Measurements from ENCODE around the gene FOXN3.
"Not testable (repeated sequence)": the region's sequence is repeated elsewhere in the genome, so short reads cannot be mapped to it uniquely, and the experiment has no call there.

FOXN3 gene

DNA sequence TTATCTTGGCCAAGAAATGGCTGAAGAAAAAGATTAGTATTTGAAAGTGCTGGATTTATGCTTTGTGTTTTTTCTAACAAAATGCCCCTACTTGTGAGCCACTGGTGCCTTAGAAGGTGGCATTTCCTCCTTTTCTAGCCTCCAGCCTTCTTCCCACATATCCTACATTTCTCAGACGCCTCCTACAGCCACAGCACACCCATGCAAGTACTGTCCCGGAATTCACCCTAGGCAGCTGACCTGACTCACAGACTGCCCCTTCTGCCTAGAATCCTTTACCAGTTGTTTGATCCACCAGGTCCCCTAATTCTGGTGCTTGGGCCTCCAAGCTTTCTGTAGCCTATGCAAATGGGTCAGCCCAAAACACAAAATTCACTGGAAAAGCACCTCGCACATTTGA, 166.0 kb downstream of the FOXN3 start:
- ChIA-PET CTCF (no interaction called here), POLR2A (no interaction called here)
- TF ChIP-seq, protein P1, sequence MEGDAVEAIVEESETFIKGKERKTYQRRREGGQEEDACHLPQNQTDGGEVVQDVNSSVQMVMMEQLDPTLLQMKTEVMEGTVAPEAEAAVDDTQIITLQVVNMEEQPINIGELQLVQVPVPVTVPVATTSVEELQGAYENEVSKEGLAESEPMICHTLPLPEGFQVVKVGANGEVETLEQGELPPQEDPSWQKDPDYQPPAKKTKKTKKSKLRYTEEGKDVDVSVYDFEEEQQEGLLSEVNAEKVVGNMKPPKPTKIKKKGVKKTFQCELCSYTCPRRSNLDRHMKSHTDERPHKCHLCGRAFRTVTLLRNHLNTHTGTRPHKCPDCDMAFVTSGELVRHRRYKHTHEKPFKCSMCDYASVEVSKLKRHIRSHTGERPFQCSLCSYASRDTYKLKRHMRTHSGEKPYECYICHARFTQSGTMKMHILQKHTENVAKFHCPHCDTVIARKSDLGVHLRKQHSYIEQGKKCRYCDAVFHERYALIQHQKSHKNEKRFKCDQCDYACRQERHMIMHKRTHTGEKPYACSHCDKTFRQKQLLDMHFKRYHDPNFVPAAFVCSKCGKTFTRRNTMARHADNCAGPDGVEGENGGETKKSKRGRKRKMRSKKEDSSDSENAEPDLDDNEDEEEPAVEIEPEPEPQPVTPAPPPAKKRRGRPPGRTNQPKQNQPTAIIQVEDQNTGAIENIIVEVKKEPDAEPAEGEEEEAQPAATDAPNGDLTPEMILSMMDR (IDR thresholded peaks at IDR 0.05; ENCODE audit: control extremely low read depth, extremely low read depth, low read depth, missing control alignments), result no peak
- DNase-seq (ENCODE audit: extremely low spot score), result no peak

DNA sequence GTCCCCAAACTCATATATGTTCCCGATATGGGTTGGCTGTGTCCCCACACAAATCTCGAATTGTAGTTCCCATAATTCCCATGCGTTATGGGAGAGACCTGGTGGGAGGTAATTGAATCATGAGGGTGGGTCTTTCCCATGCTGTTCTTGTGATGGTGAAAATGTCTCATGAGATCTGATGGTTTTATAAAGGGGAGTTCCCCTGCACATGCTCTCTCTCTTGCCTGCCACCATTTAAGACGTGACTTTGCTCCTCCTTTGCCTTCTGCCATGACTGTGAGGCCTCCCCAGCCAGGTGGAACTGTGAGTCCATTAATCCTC, 166.4 kb downstream of the FOXN3 start:
- DNase-seq (ENCODE audit: extremely low spot score); POLR2A ChIA-PET; CTCF ChIA-PET: not testable (repeated sequence)

DNA sequence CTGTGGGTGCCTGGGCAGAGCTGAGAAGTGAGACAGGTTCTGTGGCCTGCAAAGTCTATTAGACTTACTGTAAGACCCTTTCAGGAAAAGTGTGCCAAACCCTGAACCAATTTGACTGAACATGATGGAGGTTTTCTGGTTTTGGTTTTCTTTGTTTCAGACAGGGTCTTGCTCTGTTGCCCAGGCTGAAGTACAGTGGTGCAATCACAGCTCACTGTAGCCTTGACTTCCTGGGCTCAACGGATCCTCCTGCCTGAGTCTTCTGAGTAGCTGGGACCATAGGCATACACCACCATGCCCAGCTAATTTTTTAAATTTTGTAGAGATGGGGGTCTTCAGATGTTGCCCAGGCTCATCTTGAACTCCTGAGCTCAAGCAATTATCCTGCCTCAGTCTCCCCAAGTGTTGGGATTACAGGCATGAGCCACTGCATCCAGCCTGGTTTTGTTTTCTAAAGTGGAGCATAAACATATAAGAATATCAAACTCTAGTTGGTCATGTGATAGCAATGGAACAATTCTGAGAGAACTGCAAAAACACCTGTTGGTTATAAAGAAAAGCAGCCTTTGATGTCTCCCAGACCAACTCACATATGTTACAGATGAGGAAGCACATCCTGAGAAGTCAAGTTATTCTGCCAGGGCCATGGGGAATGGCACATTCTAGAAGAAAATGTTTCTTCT, 166.9 kb downstream of the FOXN3 start:
- POLR2A ChIA-PET, result no interaction called here
- CTCF ChIA-PET, result no interaction called here
- DNase-seq (ENCODE audit: extremely low spot score), result no peak
- TF ChIP-seq, protein P1 (IDR thresholded peaks at IDR 0.05; ENCODE audit: control extremely low read depth, extremely low read depth, low read depth, missing control alignments), result no peak

DNA sequence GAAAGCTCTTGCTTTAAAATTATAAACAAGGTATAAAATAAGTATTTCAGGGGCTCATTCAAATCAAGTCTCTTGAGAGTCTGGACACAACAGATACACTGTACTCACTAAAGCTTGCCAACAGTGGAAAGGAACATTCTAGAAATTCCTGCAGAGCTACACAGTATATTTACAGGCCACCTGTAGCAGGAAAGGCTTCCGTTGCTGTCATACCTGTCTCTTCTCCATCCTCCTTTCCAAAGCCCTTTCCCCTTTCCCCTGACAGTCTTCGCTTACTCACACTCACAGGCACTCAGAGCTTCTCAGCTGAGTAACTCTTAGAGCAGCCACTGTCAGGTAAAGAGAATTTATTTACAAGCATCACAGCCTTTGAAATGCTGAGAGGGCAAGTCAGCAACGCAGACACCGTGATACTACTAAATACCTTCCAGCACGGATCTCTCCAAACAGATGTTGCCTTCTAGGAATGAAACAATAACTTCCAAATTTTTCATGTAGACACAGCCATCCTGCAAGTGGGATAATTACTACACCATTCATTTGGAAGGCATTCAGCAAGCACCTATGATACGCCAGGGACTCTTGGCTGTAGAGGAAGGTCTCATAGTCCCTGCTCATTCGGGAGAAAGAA, 167.9 kb downstream of the FOXN3 start:
- DNase-seq (ENCODE audit: extremely low spot score), result no peak
- TF ChIP-seq, protein P1 (IDR thresholded peaks at IDR 0.05; ENCODE audit: control extremely low read depth, extremely low read depth, low read depth, missing control alignments), result no peak
- CTCF ChIA-PET, result interaction anchor here (1.2 to 1.4 kb wide), 2 partner anchors 17 to 60 kb away, joined by 3 read pairs; no protein-coding TSS in a partner anchor
- POLR2A ChIA-PET, result no interaction called here

DNA sequence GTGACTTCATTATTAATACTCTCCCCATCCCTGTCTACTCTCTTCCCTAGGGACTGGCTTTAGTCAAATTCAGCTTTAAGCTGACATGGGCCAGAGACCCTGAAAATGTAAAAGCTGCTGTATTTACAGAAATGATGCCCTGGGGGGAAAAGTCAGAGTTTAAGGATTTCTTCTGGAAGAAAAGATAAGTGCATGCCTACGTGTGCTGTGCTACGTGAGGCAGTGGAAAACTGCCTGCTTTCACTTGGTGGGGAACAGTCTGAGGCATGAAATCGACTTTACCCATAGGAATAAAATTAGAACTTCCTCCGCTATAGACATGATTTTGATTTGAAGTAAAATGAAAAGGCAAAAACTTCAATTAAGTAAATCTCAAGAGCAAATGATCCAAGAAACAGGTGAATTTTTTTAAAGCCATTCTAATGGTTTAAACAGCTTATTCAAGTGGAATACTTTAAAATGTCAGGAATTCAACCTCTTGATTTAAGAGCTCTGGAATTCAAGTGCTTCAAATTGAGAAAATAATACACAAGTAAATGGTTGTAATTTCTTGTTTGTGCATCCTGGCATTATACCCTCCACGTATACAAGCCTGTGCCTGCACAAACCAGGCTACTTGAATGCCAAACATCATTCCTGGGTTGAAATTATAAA, 168.5 kb downstream of the FOXN3 start:
- POLR2A ChIA-PET, result no interaction called here
- TF ChIP-seq, protein P1 (IDR thresholded peaks at IDR 0.05; ENCODE audit: control extremely low read depth, extremely low read depth, low read depth, missing control alignments), result no peak
- no peak for DNase-seq (ENCODE audit: extremely low spot score)
- CTCF ChIA-PET, result interaction anchor here (1.2 to 1.4 kb wide), 2 partner anchors 18 to 59 kb away, joined by 3 read pairs; no protein-coding TSS in a partner anchor

DNA sequence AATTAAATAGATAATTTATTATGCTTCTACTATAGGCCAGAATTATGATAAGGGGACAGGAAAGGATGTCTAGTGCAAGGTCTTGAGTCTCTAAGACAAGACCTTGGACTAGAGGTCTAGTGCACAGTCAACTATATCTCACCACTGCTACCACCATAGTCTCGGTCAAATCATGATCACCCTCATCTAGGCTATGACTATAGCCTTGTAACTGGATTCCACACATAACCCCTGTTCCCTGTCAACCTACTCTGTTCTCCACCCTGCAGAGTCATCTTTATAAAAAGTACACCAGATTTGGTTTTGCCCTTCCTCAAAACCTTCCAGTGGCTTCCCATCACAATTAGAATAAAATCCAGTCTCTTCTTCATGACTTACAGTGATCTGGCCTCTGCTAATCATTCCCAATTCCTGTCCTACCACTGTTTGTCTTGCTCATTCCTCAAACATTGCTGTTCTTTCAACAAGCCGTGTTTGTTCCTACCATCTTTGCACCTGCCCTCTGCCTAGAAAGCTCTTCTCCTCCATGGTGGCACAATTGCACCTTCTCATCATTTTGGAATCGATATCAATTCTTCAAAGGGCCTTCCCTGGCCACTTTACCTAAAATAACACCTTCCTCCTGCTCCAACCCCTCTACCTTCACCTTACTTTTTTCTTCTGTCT, 169.4 kb downstream of the FOXN3 start:
- TF ChIP-seq, protein P1 (IDR thresholded peaks at IDR 0.05; ENCODE audit: control extremely low read depth, extremely low read depth, low read depth, missing control alignments), result no peak
- no peak for DNase-seq (ENCODE audit: extremely low spot score)
- ChIA-PET POLR2A (no interaction called here), CTCF (interaction anchor here (1.4 kb wide), 1 partner anchor 19 kb away, joined by 3 read pairs; no protein-coding TSS in a partner anchor)
